Progenitor cell of endocrine pancreas (in vitro differentiated cells): Measurements from ENCODE around the gene CCDC136. TPM values are rescaled to one million over a fixed set of nuclear protein-coding genes. Genes with fewer than 3 reads are reported as not detected.

Experiments
- DNase-seq: peaks from one replicate; pipeline ENCODE4 v3.0.0; 2021; ENCODE audit warnings: low spot score; ENCODE audit not compliant: unreplicated experiment
- H3K27ac Mint-ChIP-seq: 2 replicates; pipeline ENCODE4 v1.8.0; 2021; ENCODE audit warnings: mild to moderate bottlenecking, moderate library complexity, mixed read lengths
- H3K27me3 Mint-ChIP-seq: 2 replicates; pipeline ENCODE4 v1.8.0; 2021; ENCODE audit warnings: mixed read lengths
- H3K36me3 Mint-ChIP-seq: 2 replicates; pipeline ENCODE4 v1.8.0; 2022; ENCODE audit warnings: mixed read lengths; ENCODE audit not compliant: insufficient read depth
- H3K4me1 Mint-ChIP-seq: 2 replicates; pipeline ENCODE4 v1.8.0; 2021; ENCODE audit warnings: low read depth, mixed read lengths
- H3K4me3 Mint-ChIP-seq: 2 replicates; pipeline ENCODE4 v1.8.0; 2021; ENCODE audit warnings: low read depth, mild to moderate bottlenecking, moderate library complexity, mixed read lengths
- H3K9me3 Mint-ChIP-seq: 2 replicates; pipeline ENCODE4 v1.8.0; 2021; ENCODE audit warnings: low read depth, mixed read lengths
- total RNA-seq: library from RNA; stranded (reverse); gene quantifications from 2 replicates; pipeline ENCODE4 v1.2.1, GENCODE V29; 2021
- TF ChIP-seq, protein P1 (sequence below): fragments of 200-600 bp; sonication (generic); IDR thresholded peaks from one replicate; pipeline ENCODE4 v1.5.0; 2021; ENCODE audit warnings: antibody characterized with exemption, mild to moderate bottlenecking; ENCODE audit not compliant: unreplicated experiment

Gene CCDC136
- total RNA-seq, 1 donor from 2014 or later = 74.2 TPM

DNA sequence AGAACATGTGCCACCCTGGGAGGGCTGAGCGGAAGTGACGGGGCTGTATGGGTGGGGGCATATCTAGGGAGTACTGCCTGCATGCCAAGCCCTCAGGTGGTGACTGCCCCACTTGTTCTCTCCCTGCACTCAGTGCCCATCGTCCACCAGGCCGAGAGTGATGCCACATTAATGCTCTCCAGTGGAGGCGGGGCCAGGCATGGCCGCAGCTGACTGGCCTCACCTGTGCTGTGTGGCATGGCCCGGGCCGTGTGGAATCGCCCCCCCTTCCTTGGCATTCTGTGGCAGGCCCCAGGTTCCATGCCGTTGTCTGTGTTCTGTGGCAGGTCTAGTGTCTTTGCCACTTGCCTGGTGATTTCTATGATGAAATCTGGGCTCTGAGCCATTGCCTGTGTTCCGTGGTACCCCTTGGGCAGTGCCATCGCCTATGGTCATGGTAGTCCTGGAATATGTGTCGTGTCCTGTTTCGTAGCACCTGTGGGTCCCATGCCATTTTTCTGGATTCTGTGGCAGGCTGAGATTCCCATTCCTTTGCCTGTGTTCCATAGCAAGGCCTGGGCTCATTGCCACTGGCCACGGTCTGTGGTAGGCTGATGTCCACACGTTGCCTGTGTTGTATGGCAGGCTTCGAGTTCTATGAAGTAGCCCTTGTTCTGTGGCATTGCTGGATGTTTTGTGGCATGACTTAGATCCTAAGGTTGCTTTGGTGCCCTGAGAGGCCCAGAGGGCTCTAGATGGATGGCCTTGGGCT, 47.4 kb downstream of the CCDC136 start:
- TF ChIP-seq, protein P1, sequence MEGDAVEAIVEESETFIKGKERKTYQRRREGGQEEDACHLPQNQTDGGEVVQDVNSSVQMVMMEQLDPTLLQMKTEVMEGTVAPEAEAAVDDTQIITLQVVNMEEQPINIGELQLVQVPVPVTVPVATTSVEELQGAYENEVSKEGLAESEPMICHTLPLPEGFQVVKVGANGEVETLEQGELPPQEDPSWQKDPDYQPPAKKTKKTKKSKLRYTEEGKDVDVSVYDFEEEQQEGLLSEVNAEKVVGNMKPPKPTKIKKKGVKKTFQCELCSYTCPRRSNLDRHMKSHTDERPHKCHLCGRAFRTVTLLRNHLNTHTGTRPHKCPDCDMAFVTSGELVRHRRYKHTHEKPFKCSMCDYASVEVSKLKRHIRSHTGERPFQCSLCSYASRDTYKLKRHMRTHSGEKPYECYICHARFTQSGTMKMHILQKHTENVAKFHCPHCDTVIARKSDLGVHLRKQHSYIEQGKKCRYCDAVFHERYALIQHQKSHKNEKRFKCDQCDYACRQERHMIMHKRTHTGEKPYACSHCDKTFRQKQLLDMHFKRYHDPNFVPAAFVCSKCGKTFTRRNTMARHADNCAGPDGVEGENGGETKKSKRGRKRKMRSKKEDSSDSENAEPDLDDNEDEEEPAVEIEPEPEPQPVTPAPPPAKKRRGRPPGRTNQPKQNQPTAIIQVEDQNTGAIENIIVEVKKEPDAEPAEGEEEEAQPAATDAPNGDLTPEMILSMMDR = no peak

DNA sequence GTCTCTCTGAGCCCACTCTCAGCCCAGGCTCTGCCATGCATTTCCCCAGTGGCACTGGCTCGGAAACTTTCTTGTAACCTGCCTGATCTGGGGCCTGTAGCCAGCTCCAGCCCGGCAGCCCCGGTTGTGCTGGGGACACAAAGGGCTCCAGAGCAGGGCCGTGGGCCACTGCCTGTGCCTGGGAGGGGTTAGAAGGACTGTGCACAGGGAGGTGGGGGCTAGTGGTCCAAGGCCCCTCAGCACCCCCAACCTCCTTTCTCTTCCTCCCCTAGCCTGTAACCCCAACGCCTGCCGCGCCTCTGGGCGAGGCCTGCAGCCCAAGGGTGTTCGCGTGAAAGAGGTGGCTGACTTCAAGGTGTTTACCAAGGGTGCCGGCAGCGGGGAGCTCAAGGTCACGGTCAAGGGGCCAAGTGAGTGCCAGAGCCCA, 48.0 kb downstream of the CCDC136 start:
- Mint-ChIP-seq H3K27me3 (peaks cover 2% of the 10 kb centered on the region), H3K9me3 (no peaks in the 10 kb centered on the region), H3K36me3 (no peaks in the 10 kb centered on the region), H3K4me1 (no peaks in the 10 kb centered on the region), H3K4me3 (no peak overlapping the region), H3K27ac (no peak overlapping the region)
- no peak for DNase-seq
- TF ChIP-seq, protein P1 = no peak

More for the DNA sequence above, 47.4 kb downstream of the CCDC136 start:
- Mint-ChIP-seq H3K4me3 (no peak overlapping the region), H3K4me1 (no peaks in the 10 kb centered on the region), H3K27ac (no peak overlapping the region), H3K27me3 (peaks cover 7% of the 10 kb centered on the region), H3K9me3 (no peaks in the 10 kb centered on the region), H3K36me3 (no peaks in the 10 kb centered on the region)
- no peak for DNase-seq

- Mint-ChIP-seq H3K4me3 (no peak overlapping the region), H3K36me3 (no peaks in the 10 kb centered on the region), H3K4me1 (no peaks in the 10 kb centered on the region), H3K27ac (no peak overlapping the region), H3K27me3 (no peaks in the 10 kb centered on the region), H3K9me3 (no peaks in the 10 kb centered on the region)
- DNase-seq = no peak
- TF ChIP-seq, protein P1 = no peak
These were observed 48.8 kb downstream of the CCDC136 start for GRCh38 chr7:128840326-128841170.

DNA sequence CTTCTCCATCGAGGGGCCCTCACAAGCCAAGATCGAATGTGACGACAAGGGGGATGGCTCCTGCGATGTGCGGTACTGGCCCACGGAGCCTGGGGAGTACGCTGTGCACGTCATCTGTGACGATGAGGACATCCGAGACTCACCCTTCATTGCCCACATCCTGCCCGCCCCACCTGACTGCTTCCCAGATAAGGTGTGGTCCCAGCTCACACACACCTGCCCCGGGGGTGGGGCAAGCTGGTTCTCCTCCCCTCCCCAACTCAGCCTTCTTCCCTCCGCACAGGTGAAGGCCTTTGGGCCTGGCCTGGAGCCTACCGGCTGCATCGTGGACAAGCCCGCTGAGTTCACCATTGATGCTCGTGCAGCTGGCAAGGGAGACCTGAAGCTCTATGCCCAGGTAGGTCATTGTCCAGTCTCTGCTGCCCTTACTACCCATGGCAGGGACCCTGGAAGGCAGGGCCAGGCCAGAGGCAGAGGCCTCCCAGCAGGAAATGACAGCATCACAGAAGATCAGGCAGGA, 49.5 kb downstream of the CCDC136 start:
- Mint-ChIP-seq H3K4me3 (no peak overlapping the region), H3K27me3 (no peaks in the 10 kb centered on the region), H3K9me3 (no peaks in the 10 kb centered on the region), H3K27ac (no peak overlapping the region), H3K36me3 (no peaks in the 10 kb centered on the region), H3K4me1 (no peaks in the 10 kb centered on the region)
- DNase-seq = no peak
- TF ChIP-seq, protein P1 = no peak

DNA sequence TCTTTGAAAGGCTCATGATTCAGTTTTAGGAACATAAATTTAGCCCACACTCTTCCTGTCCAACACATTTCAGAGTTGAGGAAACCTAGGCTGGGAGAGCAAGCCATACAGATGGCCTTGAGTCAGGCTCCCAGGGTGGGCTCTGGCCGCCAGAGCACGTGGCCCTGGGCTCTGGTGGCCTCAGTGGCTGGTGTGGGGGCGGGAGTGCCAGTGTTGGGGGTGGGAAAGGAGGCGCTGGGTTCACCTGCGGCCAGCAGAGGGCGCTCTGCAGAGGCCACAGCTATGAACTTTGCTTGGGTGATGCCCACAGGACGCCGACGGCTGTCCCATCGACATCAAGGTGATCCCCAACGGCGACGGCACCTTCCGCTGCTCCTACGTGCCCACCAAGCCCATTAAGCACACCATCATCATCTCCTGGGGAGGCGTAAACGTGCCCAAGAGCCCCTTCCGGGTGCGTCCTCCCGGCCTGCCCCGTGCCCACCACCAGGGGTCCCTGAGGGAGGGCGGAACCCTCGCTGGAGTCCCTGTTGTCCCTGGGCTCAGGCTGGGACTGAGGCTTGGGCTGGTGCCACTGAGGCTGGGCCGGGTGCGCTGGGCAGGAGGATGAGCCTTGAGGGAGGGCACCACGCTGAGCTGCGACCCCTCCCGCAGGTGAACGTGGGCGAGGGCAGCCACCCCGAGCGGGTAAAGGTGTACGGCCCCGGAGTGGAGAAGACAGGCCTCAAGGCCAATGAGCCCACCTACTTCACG, 50.3 kb downstream of the CCDC136 start:
- no peaks in the 10 kb centered on the region for H3K27me3 Mint-ChIP-seq
- TF ChIP-seq, protein P1 = peak; percentile 71
- H3K9me3 Mint-ChIP-seq = no peaks in the 10 kb centered on the region
- no peaks in the 10 kb centered on the region for H3K4me1 Mint-ChIP-seq
- no peak overlapping the region for H3K4me3 Mint-ChIP-seq
- H3K27ac Mint-ChIP-seq = no peak overlapping the region
- H3K36me3 Mint-ChIP-seq = no peaks in the 10 kb centered on the region
- no peak for DNase-seq
